ENCODE results near the gene PGAM2. TPM values are rescaled to one million over a fixed set of nuclear protein-coding genes. Genes with fewer than 3 reads are reported as not detected.
A peak's percentile ranks its signal among the peaks of the same experiment; 100 is the strongest.

Gene PGAM2
- total and polyA plus RNA-seq, 2 donors, result 5.7 to 31.0 TPM

DNA sequence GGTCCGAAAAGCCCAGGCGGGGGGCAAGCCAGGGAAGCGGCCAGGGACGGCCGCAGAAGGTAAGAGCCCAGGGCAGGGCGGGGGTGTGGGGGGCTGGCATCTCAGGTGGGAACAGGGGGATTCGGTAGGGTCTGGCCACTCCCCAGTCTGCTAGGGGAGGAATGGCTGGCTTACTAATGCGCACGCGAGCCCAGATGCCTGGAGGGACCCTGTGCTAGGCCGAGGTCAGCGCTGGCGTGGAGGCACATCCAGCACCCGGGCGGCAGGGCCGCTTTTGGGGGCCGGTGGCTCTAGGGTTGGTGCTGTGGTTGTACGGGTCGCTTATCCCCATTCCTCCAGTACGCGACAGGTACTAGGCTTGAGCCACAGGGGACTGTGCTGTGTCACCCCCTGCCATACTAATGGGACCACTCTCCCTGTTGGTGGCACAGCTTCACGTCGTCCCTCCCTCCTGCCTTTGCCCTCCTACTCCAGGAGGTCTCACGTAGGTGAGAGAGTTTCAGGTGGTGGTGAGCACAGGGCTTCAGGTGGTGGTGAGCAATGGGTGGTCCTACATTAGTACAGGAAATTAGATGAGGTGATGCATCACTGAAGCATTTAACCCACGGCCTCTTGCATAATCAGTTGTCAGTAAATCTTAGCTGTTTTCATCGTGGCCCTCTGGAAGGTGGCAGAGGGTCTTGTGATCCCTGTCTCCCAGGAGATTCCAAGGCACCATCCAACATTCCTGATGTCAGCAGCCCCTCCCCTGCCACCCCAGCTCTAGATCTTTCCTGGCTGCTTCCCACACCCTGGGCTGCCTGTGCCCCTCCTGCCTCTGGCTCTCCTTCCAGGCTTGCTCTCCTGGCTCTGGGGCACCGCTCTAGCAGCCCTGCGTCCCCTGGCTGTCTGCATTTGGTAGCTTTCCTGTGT, 39.7 kb upstream of the PGAM2 start:
- H3K27me3 ChIP-seq (ENCODE audit: control insufficient read depth in 2 of 2, insufficient read depth in 1 of 2, low read length in 1 of 2), result peaks cover 0 to 8% of the 10 kb centered on the region in 2 donors
- peaks cover 0 to 5% of the 10 kb centered on the region in 2 donors for H3K9me3 ChIP-seq (ENCODE audit: control insufficient read depth in 2 of 2, insufficient read depth in 1 of 2, low read length in 1 of 2)
- peaks cover 37 to 46% of the 10 kb centered on the region in 2 donors for H3K36me3 ChIP-seq (ENCODE audit: control insufficient read depth in 2 of 2, insufficient read depth in 2 of 2, low read length in 1 of 2)
- peak overlapping the region; percentile 87 to 93 for H3K4me3 ChIP-seq (ENCODE audit: low read length in 2 of 2)
- 32% methylated on average over 28 of the region's 28 CpGs for WGBS
- H3K27ac ChIP-seq (ENCODE audit: low read depth in 1 of 2, low read length in 1 of 2), result peak overlapping the region; percentile 36 to 80
- peak in 1 of 9 donors; percentile 39 for DNase-seq (ENCODE audit: low read depth in 6 of 9, low spot score in 9 of 9)
- peaks cover 46 to 90% of the 10 kb centered on the region in 2 donors for H3K4me1 ChIP-seq (ENCODE audit: control insufficient read depth in 2 of 2, insufficient read depth in 2 of 2, low read length in 2 of 2)

DNA sequence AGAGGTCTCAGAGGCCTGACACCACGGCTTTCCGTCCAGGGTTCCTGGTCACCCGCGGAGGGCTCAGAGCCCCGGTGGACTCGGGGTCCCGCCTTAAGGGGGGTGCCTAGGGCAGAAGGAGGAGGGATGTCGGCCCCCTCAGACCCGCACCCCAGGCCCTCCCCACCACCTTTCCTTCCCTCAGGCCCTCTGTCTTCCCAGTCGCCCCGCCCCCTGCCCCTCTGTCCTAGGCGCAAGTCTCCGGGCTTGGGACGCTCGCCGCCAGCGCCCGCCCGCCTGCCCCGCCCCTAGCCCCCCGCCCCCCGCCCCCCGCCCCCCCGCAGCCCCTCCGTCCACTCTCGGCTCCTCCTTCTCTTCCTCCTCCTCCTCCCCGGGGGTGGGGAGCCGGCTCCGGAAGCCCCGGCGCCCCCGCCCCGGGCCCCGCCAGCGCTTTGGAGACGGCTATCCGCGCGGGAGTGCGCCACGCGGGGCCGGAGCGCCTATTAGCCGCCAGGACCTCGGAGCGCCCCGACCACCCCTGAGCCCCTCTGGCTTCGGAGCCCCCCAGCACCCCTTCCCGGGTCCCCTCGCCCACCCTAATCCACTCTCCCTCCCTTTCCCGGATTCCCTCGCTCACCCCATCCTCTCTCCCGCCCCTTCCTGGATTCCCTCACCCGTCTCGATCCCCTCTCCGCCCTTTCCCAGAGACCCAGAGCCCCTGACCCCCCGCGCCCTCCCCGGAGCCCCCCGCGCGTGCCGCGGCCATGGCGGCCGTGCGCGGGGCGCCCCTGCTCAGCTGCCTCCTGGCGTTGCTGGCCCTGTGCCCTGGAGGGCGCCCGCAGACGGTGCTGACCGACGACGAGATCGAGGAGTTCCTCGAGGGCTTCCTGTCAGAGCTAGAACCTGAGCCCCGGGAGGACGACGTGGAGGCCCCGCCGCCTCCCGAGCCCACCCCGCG, 38.8 kb upstream of the PGAM2 start, which contains the start of gene AEBP1:
TSS of gene AEBP1 (plus strand) at position 423 of the 937 bp plus-strand sequence. CDS start at position 744, 321 bp downstream.
- Histone ChIP-seq H3K27ac (ENCODE audit: low read depth in 1 of 2, low read length in 1 of 2) (peak within 1 kb of the TSS; percentile 80 to 100), H3K4me3 (ENCODE audit: low read length in 2 of 2) (peak within 1 kb of the TSS; percentile 87 to 93), H3K9me3 (ENCODE audit: control insufficient read depth in 2 of 2, insufficient read depth in 1 of 2, low read length in 1 of 2) (peaks cover 0 to 5% of the 10 kb centered on the region in 2 donors), H3K4me1 (ENCODE audit: control insufficient read depth in 2 of 2, insufficient read depth in 2 of 2, low read length in 2 of 2) (peaks cover 53 to 91% of the 10 kb centered on the region in 2 donors), H3K36me3 (ENCODE audit: control insufficient read depth in 2 of 2, insufficient read depth in 2 of 2, low read length in 1 of 2) (peaks cover 28 to 37% of the 10 kb centered on the region in 2 donors), H3K27me3 (ENCODE audit: control insufficient read depth in 2 of 2, insufficient read depth in 1 of 2, low read length in 1 of 2) (peaks cover 0 to 8% of the 10 kb centered on the region in 2 donors)
- DNase-seq (ENCODE audit: low read depth in 6 of 9, low spot score in 9 of 9), result peak in 2 of 9 donors; percentile 63 to 78
- WGBS, result 3% methylated on average over 85 of the region's 87 CpGs

DNA sequence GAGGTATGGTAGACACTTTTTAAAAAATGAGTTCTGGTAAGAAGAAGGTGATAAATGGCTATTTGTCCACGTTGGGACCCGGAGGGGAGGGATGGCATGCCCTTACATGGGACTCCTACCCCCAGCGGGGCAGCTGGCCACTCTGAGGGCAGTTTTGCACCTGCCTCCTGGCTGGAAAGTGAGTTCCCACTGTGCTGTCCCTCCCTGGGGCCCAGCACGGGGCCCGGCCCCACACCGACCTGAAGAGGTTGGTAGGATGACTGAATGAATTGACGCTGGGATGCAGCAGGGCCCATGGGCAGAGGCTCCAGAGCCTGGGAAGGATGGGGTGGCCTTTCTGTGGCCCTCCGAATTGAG, 38.2 kb upstream of the PGAM2 start:
- Histone ChIP-seq H3K27ac (ENCODE audit: low read depth in 1 of 2, low read length in 1 of 2) (peak overlapping the region; percentile 80 to 100), H3K9me3 (ENCODE audit: control insufficient read depth in 2 of 2, insufficient read depth in 1 of 2, low read length in 1 of 2) (peaks cover 0 to 5% of the 10 kb centered on the region in 2 donors), H3K4me1 (ENCODE audit: control insufficient read depth in 2 of 2, insufficient read depth in 2 of 2, low read length in 2 of 2) (peaks cover 53 to 91% of the 10 kb centered on the region in 2 donors), H3K36me3 (ENCODE audit: control insufficient read depth in 2 of 2, insufficient read depth in 2 of 2, low read length in 1 of 2) (peaks cover 21 to 31% of the 10 kb centered on the region in 2 donors), H3K27me3 (ENCODE audit: control insufficient read depth in 2 of 2, insufficient read depth in 1 of 2, low read length in 1 of 2) (peaks cover 0 to 8% of the 10 kb centered on the region in 2 donors), H3K4me3 (ENCODE audit: low read length in 2 of 2) (peak overlapping the region; percentile 87 to 93)
- DNase-seq (ENCODE audit: low read depth in 6 of 9, low spot score in 9 of 9), result no peak
- WGBS, result 80% methylated on average over 8 of the region's 8 CpGs

DNA sequence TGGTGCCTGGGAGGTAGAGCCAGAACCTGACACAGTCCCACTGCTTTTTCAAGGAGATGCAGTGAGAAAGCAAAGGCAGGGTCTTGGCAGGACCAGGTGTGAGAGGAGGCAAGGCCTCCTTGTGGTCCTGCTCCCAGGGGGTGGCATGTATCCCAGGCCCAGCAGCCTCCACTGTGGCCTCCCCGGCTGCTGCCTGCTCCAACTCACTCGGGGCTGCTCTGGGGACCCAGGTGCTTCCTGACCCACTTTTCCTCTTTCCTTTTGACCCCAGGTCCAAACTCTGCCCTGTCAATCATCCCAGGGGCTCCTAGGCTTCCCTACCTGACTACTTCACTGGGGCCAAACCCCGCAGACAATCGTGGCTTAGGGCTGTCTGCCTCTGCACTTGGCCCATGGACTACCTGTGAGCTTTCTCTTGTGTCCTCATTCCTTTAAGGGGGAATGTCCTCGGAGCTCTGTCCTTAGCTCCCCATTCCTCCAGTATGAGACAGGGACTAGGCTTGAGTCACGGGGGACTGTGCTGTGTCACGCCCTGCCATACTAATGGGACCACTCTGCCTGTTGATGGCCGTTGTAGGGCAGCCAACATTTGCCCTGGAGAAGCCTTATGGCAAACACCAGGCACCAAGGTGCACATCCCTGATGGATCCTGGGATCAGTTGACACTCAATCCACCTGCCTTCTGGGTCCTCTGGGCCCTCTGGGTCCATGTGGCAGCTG, 37.6 kb upstream of the PGAM2 start:
- peak in 1 of 9 donors; percentile 65 for DNase-seq (ENCODE audit: low read depth in 6 of 9, low spot score in 9 of 9)
- 72% methylated on average over 8 of the region's 8 CpGs for WGBS
- H3K4me1 ChIP-seq (ENCODE audit: control insufficient read depth in 2 of 2, insufficient read depth in 2 of 2, low read length in 2 of 2), result peaks cover 53 to 91% of the 10 kb centered on the region in 2 donors
- peak overlapping the region; percentile 80 to 100 for H3K27ac ChIP-seq (ENCODE audit: low read depth in 1 of 2, low read length in 1 of 2)
- H3K4me3 ChIP-seq (ENCODE audit: low read length in 2 of 2), result peak overlapping the region; percentile 87 to 93
- H3K27me3 ChIP-seq (ENCODE audit: control insufficient read depth in 2 of 2, insufficient read depth in 1 of 2, low read length in 1 of 2), result peaks cover 0 to 8% of the 10 kb centered on the region in 2 donors
- H3K9me3 ChIP-seq (ENCODE audit: control insufficient read depth in 2 of 2, insufficient read depth in 1 of 2, low read length in 1 of 2), result peaks cover 0 to 5% of the 10 kb centered on the region in 2 donors
- H3K36me3 ChIP-seq (ENCODE audit: control insufficient read depth in 2 of 2, insufficient read depth in 2 of 2, low read length in 1 of 2), result peaks cover 16 to 25% of the 10 kb centered on the region in 2 donors

DNA sequence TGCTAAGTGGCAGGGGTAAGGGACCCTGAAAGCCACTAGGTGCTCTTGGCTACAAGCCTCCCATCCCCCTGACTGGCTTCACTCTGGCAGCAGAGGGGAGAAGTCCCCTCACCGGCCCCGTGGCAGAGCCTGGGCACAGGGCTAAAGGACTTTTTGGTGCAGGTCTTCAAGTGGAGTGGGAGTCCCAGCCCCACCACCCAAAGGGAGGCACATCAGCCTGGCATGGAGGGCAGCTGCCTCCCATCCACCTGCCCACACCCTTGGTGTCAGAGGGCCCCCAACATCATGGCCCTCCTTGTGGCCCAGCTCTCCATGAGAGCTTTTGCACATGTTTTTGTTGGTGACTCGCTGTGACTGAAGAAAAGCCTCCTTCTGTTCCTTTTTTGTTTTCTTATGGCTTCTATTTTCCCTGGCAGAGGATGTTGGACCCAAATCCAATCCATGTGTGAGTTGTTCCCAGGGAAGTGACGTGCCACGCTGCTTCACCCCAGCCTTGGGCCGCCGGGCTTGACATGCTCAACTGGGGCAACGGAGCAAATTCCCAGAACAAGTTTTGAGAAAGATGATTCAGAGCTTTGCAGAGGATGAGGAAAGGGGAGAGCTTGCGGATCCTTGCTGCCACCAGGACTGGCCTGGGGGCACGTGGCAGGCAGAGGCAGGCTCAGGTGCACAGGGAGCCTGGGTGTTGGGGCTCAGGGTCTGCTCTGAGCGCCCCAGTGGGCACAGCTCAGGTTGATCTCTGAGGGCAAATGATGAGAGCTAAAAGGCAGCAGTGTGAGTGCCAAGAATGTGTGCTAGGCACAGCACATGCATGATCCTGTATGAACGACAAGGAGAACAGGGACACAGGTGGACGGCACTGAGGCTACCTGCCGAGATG, 36.8 kb upstream of the PGAM2 start:
- DNase-seq (ENCODE audit: low read depth in 6 of 9, low spot score in 9 of 9), result peak in 1 of 9 donors; percentile 42

DNA sequence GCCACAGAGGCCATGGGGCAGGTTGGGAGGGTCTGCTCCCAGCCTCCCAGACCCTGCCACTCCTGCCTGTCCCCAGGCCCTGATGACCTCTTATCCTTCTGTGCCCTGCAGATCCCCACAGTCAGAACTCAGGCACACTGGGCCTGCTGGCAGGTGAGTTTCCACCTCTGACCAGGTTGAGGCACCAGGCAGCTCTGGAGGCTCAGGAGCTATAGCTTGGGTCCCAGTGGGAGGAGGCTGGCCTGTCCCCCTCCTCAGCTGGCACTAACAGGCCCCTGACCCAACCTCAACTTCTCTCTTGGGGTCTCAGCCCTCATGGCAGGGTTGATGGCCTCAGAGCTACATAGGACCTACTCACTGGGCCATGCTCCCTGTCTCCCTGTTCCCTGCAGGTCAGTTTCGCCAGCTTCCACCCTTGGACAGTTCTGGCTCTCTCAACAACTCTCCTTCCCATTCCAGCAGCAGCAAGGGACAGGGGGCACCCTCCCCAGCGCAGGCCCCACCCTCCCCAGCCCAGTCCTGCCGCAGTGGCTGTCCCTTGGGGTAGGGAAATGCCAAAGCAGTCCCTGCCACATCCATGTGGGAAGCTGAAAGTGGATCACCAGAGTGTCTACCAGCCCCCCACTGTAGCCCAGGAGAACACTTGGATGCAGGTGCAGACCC, 36.1 kb upstream of the PGAM2 start:
- H3K4me1 ChIP-seq (ENCODE audit: control insufficient read depth in 2 of 2, insufficient read depth in 2 of 2, low read length in 2 of 2), result peaks cover 59 to 91% of the 10 kb centered on the region in 2 donors
- WGBS, result 100% methylated on average over 3 of the region's 3 CpGs
- peak overlapping the region; percentile 71 to 100 for H3K27ac ChIP-seq (ENCODE audit: low read depth in 1 of 2, low read length in 1 of 2)
- peak in 1 of 9 donors; percentile 27 for DNase-seq (ENCODE audit: low read depth in 6 of 9, low spot score in 9 of 9)
- H3K36me3 ChIP-seq (ENCODE audit: control insufficient read depth in 2 of 2, insufficient read depth in 2 of 2, low read length in 1 of 2), result peaks cover under 1 to 10% of the 10 kb centered on the region in 2 donors
- H3K27me3 ChIP-seq (ENCODE audit: control insufficient read depth in 2 of 2, insufficient read depth in 1 of 2, low read length in 1 of 2), result peaks cover 0 to 8% of the 10 kb centered on the region in 2 donors
- H3K9me3 ChIP-seq (ENCODE audit: control insufficient read depth in 2 of 2, insufficient read depth in 1 of 2, low read length in 1 of 2), result peaks cover 0 to 8% of the 10 kb centered on the region in 2 donors
- H3K4me3 ChIP-seq (ENCODE audit: low read length in 2 of 2), result no peak overlapping the region

More for the DNA sequence above, 36.8 kb upstream of the PGAM2 start:
- Histone ChIP-seq H3K27me3 (ENCODE audit: control insufficient read depth in 2 of 2, insufficient read depth in 1 of 2, low read length in 1 of 2) (peaks cover 0 to 8% of the 10 kb centered on the region in 2 donors), H3K9me3 (ENCODE audit: control insufficient read depth in 2 of 2, insufficient read depth in 1 of 2, low read length in 1 of 2) (peaks cover 0 to 5% of the 10 kb centered on the region in 2 donors), H3K4me1 (ENCODE audit: control insufficient read depth in 2 of 2, insufficient read depth in 2 of 2, low read length in 2 of 2) (peaks cover 56 to 91% of the 10 kb centered on the region in 2 donors), H3K36me3 (ENCODE audit: control insufficient read depth in 2 of 2, insufficient read depth in 2 of 2, low read length in 1 of 2) (peaks cover 8 to 17% of the 10 kb centered on the region in 2 donors), H3K27ac (ENCODE audit: low read depth in 1 of 2, low read length in 1 of 2) (peak overlapping the region; percentile 80 to 100), H3K4me3 (ENCODE audit: low read length in 2 of 2) (no peak overlapping the region)
- WGBS, result 92% methylated on average over 14 of the region's 14 CpGs

DNA sequence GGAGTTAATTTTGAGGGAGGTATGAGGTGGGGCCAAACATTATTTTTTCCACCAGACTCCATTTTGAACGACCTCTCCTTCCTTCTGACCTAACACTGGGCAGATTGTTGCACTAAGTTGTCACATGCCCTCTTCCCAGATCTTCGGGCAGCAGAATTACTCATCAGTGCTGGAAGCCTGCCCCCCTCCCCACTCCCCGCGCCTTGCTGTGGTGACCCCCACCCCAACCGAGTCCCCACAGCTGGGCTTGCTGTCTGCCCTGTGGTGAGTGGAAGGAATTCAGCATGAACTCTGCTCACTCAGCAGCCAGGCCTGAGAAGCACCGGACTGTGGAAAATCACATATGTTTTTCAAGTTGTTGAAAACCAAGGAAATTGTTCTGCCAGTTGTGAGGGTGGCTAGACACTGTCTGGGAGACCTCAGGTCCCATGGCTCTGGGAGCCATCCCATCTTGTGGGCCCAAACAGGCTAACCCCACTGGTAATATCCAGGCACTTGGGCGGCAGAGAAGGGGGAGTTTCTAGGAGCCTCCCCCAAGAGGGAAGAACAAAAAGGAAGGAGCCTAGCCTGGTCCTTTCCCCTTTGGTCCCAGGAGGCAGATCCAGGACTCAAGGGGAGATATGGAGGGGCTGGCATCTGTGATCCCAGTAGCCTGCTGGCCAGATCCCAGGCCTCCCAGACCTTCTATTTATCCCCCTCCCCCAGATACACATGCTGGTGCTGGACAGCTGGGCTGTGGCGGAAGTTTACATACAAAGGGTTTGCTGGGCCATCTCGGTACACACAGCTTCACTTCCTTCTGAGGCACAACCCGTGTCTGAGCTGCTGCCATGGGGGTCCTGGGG, 35.3 kb upstream of the PGAM2 start:
- H3K4me3 ChIP-seq (ENCODE audit: low read length in 2 of 2), result no peak overlapping the region
- H3K9me3 ChIP-seq (ENCODE audit: control insufficient read depth in 2 of 2, insufficient read depth in 1 of 2, low read length in 1 of 2), result peaks cover 0 to 8% of the 10 kb centered on the region in 2 donors
- peak overlapping the region; percentile 72 to 100 for H3K27ac ChIP-seq (ENCODE audit: low read depth in 1 of 2, low read length in 1 of 2)
- 81% methylated on average over 10 of the region's 10 CpGs for WGBS
- peaks cover 0 to 8% of the 10 kb centered on the region in 2 donors for H3K27me3 ChIP-seq (ENCODE audit: control insufficient read depth in 2 of 2, insufficient read depth in 1 of 2, low read length in 1 of 2)
- peaks cover 64 to 91% of the 10 kb centered on the region in 2 donors for H3K4me1 ChIP-seq (ENCODE audit: control insufficient read depth in 2 of 2, insufficient read depth in 2 of 2, low read length in 2 of 2)
- peak in 1 of 9 donors; percentile 45 for DNase-seq (ENCODE audit: low read depth in 6 of 9, low spot score in 9 of 9)
- H3K36me3 ChIP-seq (ENCODE audit: control insufficient read depth in 2 of 2, insufficient read depth in 2 of 2, low read length in 1 of 2), result peaks cover 0 to 3% of the 10 kb centered on the region in 2 donors
